OCI-LY7 (cell line): ENCODE results near the gene MFAP4. TPM values are rescaled to one million over a fixed set of nuclear protein-coding genes. Genes with fewer than 3 reads are reported as not detected.

Experiments
- BruUV-seq: library from RNA; stranded (reverse); fragments of 400-500 nt; replicated peaks from 2 replicates; lab custom pipeline; 2021; lab: Mats Ljungman, UMichigan
- CTCF ChIA-PET: fragments of 300-600 bp; sonication (Branson Sonifier 250); formaldehyde crosslinking; loops from one replicate; lab custom pipeline; 2022; ENCODE audit warnings: antibody characterized with exemption; ENCODE audit not compliant: unreplicated experiment; lab: Charles Lee
- POLR2A ChIA-PET: fragments of 300-600 bp; sonication (Branson Sonifier 250); formaldehyde crosslinking; loops from one replicate; lab custom pipeline; 2022; ENCODE audit warnings: antibody characterized with exemption; lab: Charles Lee
- DNase-seq: peaks from one replicate; pipeline ENCODE4 v3.0.0-alpha.2; 2015; ENCODE audit warnings: low spot score
- H2AFZ ChIP-seq: fragments of 200-600 bp; sonication (generic), shearing (Covaris generic); 2 replicates; pipeline ENCODE4 v1.6.1; 2014; ENCODE audit warnings: mild to moderate bottlenecking, antibody characterized with exemption, low read length, moderate library complexity
- H3K27ac ChIP-seq: fragments of 200-600 bp; sonication (generic); 2 replicates; pipeline ENCODE4 v1.5.1; 2014; ENCODE audit warnings: mixed run types, low read depth, mild to moderate bottlenecking, moderate library complexity, low read length, inconsistent platforms; ENCODE audit not compliant: poor library complexity, severe bottlenecking
- H3K36me3 ChIP-seq: fragments of 200-600 bp; sonication (generic); 2 replicates; pipeline ENCODE4 v1.6.1; 2014; ENCODE audit warnings: mild to moderate bottlenecking, antibody characterized with exemption, low read length, moderate library complexity, mixed read lengths; ENCODE audit not compliant: insufficient read depth
- H3K4me1 ChIP-seq: fragments of 200-600 bp; sonication (generic); 2 replicates; pipeline ENCODE4 v1.5.1; 2014; ENCODE audit warnings: mild to moderate bottlenecking, low read length; ENCODE audit not compliant: insufficient read depth, poor library complexity, severe bottlenecking
- H3K4me2 ChIP-seq: fragments of 200-600 bp; sonication (generic); 2 replicates; pipeline ENCODE4 v1.6.1; 2014; ENCODE audit warnings: mild to moderate bottlenecking, low read length
- H3K4me3 ChIP-seq: fragments of 200-600 bp; sonication (generic); 2 replicates; pipeline ENCODE4 v1.5.1; 2014; ENCODE audit warnings: mild to moderate bottlenecking, low read depth, low read length; ENCODE audit not compliant: poor library complexity, severe bottlenecking
- H3K79me2 ChIP-seq: fragments of 200-600 bp; sonication (generic); 2 replicates; pipeline ENCODE4 v1.6.1; 2016; ENCODE audit warnings: low read depth, mild to moderate bottlenecking, low read length, moderate library complexity, mixed read lengths; ENCODE audit not compliant: insufficient read depth
- H3K9me2 ChIP-seq: fragments of 200-600 bp; sonication (generic); 2 replicates; pipeline ENCODE4 v1.6.1; 2016; ENCODE audit warnings: mild to moderate bottlenecking, low read length, mixed read lengths; ENCODE audit not compliant: insufficient read depth
- H3K9me3 ChIP-seq: fragments of 200-600 bp; sonication (generic); 2 replicates; pipeline ENCODE4 v1.6.1; 2014; ENCODE audit warnings: mild to moderate bottlenecking, mixed run types, low read length, mixed read lengths
- H4K20me1 ChIP-seq: fragments of 200-600 bp; sonication (generic); 2 replicates; pipeline ENCODE4 v1.6.1; 2014; ENCODE audit warnings: mild to moderate bottlenecking, antibody characterized with exemption, low read length, moderate library complexity, mixed read lengths; ENCODE audit not compliant: insufficient read depth
- CTCF ChIP-seq: fragments of 200-600 bp; sonication (generic); conservative IDR thresholded peaks from 2 replicates; pipeline ENCODE4 v1.5.1; 2014; ENCODE audit warnings: mild to moderate bottlenecking, antibody characterized with exemption, low read length, moderate library complexity, mixed read lengths
- EZH2phosphoT487 ChIP-seq: fragments of 200-600 bp; sonication (generic); IDR thresholded peaks from 2 replicates; pipeline ENCODE4 v1.6.1; 2018; ENCODE audit warnings: low read depth, borderline replicate concordance, mild to moderate bottlenecking, mixed run types, antibody characterized with exemption, low read length, moderate library complexity, mixed read lengths
- intact Hi-C: fragments of 100-400 bp; cut with micrococcal nuclease; formaldehyde crosslinking; loops from one replicate; pipeline ENCODE4 v1.10.0; 2022; ENCODE audit not compliant: unreplicated experiment
- total RNA-seq, 2 experiments: library from RNA; depleted of rRNA in 1 of 2; stranded (reverse); fragments of >200 nt in 1 of 2; shearing (Covaris generic) in 1 of 2; gene quantifications; 2 replicates each; pipeline ENCODE4 v1.2.3, GENCODE V29; 2014 to 2022

MFAP4 gene
- total RNA-seq, 2 experiments from 2014 or later = 0.65 TPM; not detected in 1

GRCh38 chr17:19418251-19418992, 31.4 kb upstream of the MFAP4 start:
- TF ChIP-seq EZH2phosphoT487 (no peak), CTCF (no peak)
- CTCF ChIA-PET = no interaction called here
- Histone ChIP-seq H3K4me2 (no peak overlapping the region), H2AFZ (peak overlapping the region; percentile 61; the same call in 1 of the 2 replicates), H3K4me1 (peaks cover 5% of the 10 kb centered on the region), H3K9me3 (no peaks in the 10 kb centered on the region), H3K27ac (no peak overlapping the region), H3K4me3 (no peak overlapping the region), H3K79me2 (no peaks in the 10 kb centered on the region), H3K36me3 (no peaks in the 10 kb centered on the region), H3K9me2 (no peaks in the 10 kb centered on the region), H4K20me1 (no peaks in the 10 kb centered on the region)
- POLR2A ChIA-PET = no interaction called here
- peak; percentile 34 for DNase-seq
- intact Hi-C loops = no loop called here
- BruUV-seq = no TSS peak

- DNase-seq = no peak
- POLR2A ChIA-PET = no interaction called here
- H3K4me3 ChIP-seq = no peak overlapping the region
- H3K36me3 ChIP-seq = no peaks in the 10 kb centered on the region
- no peak overlapping the region for H3K27ac ChIP-seq
- BruUV-seq = no TSS peak
- H3K4me2 ChIP-seq = no peak overlapping the region
- no peaks in the 10 kb centered on the region for H4K20me1 ChIP-seq
- H3K79me2 ChIP-seq = no peaks in the 10 kb centered on the region
- no peak for TF ChIP-seq CTCF
- TF ChIP-seq EZH2phosphoT487 = no peak
- intact Hi-C loops = no loop called here
- H3K9me3 ChIP-seq = no peaks in the 10 kb centered on the region
- H3K9me2 ChIP-seq = no peaks in the 10 kb centered on the region
- CTCF ChIA-PET = no interaction called here
- no peak overlapping the region for H2AFZ ChIP-seq
- H3K4me1 ChIP-seq = peaks cover 5% of the 10 kb centered on the region
Measured at GRCh38 chr17:19417611-19418010, 30.6 kb upstream of the MFAP4 start.
